Forelimb muscle (tissue), 1 donor: ENCODE measurements around the gene UNC5A. TPM values are rescaled to one million over a fixed set of nuclear protein-coding genes. Genes with fewer than 3 reads are reported as not detected.

Experiments
- DNase-seq: peaks from one replicate; pipeline ENCODE4 v3.0.0-alpha.2; 2013; ENCODE audit warnings: low read depth
- polyA plus RNA-seq: library from polyadenylated mRNA; unstranded; fragments of 120-200 nt; gene quantifications from one replicate; pipeline ENCODE4 v1.2.1, GENCODE V29; 2013; ENCODE audit not compliant: insufficient read length

Gene UNC5A
- polyA plus RNA-seq, 1 donor: 1.7 TPM

DNA sequence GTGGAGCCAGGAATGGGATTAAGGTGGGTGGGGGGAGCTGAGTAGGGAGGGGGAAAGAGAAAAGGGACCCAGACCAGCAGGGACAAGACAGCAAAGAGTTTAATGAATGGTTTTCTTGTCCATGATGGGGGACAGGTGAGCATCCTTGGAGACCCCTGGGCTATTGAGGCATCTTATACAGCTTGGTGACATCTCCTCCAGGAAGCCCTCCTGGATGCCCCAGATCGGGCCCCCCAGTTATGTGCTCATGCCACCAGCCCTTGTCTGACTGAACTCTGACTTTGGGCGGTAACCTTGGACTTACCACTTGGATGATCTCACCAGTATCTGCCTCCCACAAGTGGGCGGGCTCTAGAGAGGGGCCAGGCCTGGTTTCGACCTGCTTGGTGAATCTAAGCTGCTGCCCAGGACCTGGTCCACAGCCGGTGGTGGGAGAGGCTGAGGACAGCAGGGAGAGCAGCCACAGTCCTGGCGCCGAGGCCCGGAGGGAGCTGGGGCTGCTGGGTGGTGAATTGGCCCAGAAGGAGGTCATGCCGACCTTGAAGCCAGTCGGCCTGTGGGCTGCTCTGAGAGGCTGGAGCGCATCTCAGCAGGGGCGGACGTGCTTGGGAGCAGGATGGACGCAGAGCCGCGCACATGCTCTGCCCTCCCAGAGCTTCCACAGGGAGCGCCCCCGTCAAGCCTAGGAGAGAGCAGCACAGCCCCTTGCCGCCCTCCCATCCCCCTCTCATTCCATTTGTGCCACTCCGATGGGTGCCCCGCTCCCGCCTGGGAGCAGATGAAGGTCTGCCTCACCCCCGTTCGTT is 36.2 kb downstream of the UNC5A start:
- DNase-seq: no peak

DNA sequence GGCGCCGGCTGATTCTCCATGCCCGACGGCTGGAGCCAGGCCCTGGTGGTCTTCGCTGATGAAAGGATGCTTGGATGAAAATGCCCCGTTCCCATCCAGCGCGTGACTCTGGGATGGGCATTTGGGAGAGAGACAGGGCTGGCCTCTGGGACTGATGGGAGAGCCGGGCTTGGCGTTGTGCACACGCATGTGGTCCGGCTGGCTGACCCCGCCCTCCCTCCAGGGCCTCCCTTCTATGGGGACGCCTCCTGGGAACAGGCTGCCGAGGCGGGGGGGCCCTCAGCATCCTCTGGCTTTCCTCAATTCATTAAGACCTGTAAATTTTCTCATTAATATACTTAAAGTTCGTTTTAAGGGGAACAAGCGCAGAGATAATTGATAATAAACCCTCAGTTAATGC is 36.8 kb downstream of the UNC5A start:
- DNase-seq: no peak

DNA sequence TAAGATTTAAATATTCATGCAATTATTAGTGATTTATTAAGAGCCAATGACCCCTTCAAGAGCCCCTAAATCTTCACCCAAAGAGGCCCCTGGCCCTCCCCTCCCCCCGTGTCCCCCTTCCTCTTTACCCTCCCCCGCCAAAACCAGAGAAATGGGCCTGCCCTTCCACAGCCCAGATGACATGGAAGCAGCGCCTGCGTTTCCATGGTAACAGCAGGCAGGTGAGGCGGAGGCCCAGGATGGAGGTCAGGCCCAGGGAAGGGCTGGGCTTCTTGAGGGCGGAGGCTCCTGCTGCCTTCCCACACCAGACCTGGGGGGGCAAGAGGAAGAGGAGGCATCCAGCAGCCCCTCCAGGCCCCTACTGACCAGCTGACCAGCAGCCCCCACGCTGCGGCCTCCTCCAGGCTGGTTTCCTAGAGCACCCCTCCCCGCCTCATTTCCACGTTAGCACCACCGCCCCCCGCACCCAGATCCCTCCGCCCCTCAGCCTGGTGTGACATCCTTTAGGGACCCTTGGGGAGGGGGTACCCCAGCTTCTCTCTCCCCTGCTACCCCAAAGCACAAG is 37.4 kb downstream of the UNC5A start:
- no peak for DNase-seq

DNA sequence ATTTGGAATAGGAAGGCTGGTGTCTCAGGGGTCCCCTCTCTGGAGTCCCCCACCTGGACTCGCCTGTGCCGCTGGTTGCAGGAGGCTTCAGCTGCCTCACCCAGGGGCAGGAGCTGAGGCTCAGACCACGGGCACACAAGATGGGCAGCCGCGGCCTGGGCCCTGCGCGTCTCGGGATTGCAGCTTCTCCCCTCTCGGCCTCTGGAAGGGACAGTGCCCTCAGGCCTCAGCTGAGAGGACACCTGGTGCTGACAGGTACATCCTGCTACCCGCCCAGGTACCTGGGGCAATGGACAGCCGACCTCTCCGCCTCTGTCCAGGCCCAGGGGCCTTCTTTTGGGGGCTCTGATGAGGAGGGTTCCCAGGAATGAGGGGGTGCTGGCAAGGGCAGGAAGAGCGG is 38.3 kb downstream of the UNC5A start:
- DNase-seq: no peak

DNA sequence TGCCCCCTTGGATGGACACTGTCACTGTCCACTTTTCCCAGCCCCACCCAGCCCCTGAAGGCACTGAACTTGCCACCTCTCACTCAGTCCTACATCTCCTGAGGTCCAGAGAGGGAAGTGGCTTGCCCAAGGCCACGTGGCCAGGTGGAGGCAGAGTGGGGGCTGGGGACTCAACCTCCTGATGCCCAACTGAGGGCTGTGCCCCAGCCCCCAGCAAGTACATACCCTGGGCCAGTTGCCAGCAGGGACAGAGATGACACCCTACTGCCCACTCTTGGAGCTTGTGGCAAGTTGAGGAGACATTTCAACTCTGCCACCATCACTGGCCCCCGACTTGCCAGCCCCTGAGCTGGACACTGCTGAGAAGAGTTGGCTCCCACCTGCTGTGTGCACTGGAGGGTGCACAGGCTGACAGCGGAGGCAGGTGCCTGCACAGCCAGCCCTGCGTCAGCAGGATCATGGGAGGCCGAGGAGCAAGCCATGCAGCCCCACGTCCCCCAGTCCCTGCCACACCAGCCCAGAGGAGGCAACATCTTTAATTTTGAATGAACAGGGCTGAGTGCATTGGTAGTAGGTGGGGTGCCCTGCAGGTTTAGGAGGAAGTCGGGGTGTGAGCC is 39.4 kb downstream of the UNC5A start:
- no peak for DNase-seq

DNA sequence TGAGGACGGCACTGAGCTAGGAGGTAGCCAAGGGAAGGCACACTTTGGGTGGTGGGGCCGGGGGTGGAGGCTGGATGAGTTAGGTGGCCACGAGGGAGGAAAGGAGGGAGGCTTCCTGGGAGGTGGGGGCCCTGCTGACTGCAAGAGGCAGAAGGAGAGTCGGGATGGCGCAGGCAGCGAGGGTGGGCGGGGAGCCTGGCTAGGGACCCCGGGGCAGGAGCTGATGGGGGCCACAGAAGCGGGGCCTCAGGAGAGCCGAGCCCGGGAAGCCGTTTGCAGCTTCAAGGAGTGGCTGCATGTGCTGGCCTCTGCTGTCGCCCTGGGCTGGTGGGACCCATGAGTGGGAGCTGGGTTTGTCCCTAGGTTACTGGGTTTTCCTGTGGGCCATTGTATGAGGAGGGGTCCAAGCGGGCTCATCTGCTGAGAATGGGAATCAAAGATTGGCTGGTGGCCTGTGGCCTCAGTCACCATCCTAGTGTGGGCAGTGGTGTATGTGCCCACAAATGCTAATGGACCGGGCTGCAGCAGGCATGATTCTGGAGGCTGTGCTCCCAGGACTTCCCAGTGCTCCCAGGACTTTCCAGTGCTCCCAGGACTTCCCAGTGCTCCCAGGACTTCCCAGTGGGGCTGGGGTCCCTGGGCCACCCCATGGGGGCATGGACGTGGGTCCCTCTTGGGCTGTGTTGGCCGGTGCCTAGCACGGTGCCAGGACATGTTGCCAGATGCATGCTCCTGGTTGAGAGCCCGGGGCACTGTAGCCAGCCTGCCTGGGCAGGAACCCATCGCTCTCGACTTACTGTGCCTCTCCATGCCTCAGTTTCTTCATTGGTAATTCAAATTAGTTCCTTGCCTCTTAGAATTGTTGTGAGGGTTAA is 40.2 kb downstream of the UNC5A start:
- no peak for DNase-seq

DNA sequence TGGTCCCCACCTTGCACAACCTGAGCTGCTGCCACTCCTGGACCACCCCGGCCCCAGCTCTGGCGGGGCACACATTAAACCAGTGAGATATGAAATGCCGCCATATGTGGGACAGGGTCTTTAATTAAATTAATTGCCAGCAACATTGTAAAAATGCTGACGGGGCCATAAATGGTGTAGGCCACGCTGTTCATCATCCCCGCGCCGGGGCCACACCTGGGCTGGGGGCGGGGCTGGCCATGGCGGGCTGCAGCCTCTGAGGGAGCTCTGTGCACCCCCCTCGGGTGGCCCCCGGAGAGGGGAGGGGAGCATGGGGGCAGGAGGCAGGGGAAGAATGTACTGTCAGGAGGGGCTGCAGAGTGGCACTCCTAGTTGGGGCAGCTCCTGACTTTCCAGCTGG is 41.0 kb downstream of the UNC5A start:
- DNase-seq: no peak

DNA sequence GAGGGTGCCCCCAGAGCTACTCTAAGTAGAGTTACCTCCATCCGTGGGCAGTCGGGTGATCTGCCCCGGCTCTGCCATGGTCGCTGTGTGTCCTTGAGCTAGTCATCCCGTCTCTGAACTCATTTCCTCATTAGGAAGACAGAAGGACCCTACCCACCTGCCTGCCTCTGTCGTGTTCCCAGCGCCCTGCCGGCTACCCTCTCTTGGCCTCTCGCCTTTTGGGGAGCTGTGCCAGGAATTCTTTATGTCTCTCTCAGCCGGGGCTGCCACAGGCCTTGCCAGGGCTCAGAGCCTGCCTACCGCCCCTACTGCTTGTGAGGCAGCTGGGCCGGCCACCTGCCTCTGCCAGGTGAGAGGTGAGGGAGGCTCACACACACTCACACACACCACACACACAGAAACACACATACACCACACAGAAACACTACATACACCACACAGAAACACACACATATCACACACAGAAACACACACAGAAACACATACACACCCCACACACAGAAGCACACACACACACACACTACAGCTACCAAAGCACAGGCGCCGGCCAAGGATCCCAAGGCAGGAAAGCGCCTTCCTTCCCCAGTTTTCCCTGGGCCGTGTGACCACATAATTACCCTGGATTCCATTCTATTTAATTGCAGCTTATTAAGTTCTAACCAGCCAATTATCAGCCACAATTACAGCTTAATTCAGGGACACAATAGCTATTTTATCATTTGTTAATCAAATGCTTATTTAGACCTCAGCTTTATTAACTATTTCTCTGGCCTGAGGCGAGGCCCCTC is 41.7 kb downstream of the UNC5A start:
- DNase-seq: no peak

DNA sequence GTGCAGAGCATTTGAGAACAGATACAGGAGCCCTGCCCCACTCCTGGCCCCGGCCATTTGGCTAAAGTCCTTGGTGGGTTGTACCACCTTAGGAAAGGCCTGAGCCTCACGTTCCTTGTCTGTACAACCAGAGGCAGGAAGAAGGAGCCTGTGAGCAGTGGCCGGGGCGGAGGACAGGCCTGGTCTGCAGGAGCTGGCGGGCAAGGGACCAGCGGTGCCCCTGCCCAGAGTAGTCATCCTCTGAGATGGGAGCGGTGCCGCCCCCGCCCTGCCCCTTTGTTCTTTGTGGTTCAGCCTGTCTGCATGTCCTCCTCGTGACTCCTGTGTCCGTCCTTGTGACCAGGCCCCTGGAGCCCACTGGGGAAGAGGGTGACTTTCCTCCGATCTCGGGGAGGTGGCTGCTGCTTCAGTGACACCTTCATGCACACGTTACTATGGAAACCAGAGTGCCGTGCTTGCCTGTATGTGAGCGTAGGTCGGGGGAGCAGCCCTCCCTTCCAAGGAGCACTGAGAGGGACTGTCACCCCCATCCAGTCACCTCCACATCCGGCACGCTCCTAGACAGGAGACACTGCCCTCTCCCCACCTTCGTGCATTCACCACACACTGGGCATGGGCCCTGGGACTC is 42.9 kb downstream of the UNC5A start:
- DNase-seq: no peak

DNA sequence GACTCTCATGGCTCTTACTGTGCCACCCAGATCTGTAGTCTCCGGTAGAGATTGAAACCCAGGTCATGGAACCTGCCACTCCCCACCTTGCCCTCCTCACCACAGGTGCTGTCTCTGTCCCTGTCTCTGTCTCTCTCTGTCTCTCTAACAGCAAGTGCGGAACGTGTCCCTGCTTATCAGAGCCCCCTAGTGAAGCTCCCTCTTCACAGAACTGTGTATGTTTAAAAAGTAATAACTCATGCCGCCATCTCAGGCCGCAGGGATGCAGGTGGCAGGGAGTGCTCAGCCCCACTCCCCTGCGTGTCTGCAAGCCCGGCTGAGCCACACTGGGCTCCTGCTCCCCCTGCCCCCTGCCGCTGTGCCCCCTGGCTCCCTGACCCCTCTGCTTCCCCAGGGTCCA is 43.8 kb downstream of the UNC5A start:
- DNase-seq: no peak

DNA sequence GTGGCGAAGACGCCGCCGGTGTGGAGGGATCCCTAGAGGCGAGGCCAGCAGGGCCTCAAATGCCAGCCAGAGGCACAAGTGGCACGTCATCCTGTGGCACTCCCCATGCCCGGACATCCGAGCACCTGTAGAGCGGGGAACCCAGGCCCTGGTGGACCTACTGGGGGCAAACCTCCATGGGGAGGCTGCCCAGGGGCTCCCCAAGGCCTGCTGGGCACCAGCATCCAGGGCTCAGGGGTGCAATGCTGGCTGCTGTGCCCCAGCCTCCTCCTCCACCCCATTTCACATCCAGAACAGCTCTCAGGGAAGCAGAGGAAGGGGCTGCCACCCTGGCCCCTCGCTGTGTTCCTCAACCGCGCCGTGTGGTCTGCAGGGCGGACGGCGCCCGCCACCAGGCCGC is 45.2 kb downstream of the UNC5A start:
- DNase-seq: no peak

DNA sequence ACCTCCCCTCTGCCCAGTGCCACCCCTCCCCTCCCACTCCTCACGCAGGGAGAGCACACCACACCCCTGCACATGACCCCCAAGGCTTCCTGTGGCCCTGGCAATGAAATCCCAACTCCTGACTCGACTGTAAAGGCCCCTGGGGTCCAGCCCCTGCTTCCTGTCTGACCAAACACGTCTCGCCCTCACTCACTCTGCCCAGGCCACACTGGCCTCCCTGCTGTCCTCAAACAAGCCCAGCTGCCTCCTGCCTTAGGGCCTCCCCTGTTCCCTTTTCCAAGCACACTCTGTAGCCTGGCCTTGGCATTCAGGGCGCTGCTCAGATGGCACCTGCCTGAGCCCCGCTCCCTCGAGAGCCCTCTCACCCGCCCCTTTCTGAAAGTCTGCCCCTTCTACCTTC is 46.4 kb downstream of the UNC5A start:
- no peak for DNase-seq

DNA sequence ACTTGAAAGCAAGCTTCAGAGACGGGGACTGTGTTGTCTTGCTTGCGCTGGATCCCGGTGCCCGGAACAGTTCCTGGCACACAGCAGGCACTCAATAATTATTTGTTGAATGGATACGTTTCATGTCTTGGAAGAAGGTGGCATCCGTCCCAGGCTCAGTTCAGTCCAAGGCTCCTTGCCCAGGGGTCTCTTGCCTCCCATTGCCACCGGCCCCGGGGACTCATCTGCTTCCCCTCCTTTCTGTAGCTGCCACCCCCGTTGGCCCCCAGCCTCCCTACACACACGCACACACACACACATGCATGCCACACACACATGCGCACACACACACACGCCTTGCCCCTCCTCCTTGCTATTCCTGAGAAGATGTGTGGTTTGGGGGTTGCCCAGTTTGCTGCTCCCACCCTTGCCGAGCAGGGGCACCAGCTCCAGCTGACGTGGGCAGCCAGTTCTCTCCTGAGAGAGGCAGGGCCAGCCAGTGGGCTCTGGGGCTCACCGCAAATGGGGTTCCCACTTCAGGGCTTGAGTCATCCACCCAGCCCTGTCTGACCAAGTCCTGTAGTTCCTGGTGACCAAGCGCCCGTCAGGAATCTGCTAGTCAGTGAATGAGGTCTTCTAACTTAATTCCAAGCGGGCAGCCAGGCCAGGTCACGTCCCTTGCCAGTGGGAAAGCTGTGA is 47.0 kb downstream of the UNC5A start:
- no peak for DNase-seq

DNA sequence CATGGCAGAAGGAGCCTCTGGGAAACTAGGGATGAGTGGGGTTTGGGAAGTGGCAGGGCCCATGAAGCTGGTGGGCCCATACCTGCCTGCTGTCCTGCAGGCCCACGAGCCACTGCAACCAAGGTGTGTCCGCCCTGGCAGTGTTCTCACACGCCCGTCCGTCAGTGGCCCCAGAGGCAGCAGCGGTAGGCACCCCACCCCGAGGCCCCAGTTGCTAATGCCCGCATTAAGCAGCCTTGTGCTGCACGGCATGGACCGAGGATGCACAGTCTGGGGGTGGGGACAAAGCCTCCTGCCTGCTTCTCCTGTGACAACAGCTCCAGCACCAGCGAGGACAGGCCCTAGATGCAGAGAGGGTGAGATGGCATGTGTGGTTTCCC is 47.5 kb downstream of the UNC5A start:
- no peak for DNase-seq

DNA sequence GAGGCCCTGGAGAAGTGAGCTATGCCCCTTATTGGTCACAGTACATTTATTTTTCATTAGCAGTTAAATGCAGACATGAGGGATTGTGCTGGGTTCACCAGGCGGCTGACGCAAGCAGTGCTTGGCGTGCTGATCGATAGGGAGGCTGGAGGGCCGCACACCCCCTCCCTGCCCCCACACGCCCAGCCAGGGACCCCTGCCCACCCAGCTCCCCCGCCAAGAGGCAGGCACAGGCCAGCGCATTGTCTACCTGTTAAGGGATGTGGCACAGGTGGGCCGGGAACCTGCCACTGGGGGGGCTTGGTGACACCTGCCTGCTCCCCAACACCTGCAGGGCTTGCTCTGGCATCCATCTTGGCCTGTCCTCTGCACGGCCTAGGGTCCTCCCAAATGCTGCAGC is 49.6 kb downstream of the UNC5A start:
- no peak for DNase-seq

DNA sequence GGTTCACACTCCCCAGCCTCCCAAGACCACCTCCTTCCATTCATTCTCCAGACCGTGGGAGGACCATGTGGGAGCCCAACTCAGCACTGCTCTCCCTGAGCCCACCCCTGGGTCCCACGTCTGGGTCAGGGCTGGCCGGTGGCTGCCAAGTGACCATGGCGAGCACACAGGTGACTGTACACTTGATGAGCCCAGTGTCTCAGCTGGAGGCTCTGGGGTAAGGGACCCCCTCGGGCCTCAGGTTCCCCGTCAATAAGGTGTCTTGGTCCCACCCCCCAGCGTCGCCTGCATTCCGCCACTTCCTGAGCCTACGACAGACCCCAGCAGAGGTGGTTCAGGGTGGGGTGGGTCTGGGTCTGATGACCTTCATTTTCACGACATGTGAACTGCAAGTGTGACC is 50.0 kb downstream of the UNC5A start:
- no peak for DNase-seq

DNA sequence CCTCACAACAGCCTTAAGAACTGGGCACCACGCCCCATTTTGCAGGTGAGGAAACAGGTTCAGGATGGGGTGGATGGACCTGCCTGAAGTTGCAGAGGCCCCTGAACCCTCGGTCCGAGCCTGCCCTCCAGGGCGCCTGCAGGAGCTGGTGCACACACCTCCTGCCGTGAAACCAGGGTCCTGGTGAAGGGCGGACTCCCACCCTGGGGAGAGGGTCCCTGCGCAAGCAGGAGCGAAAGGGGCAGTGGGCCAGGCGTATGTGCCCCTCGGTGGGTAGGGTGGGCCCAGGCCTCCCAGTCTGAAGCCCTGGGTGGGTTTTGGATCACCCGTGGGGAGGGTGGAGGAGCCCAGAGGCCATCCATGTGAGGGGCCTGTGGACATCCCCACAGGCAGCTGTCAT is 50.9 kb downstream of the UNC5A start:
- no peak for DNase-seq

DNA sequence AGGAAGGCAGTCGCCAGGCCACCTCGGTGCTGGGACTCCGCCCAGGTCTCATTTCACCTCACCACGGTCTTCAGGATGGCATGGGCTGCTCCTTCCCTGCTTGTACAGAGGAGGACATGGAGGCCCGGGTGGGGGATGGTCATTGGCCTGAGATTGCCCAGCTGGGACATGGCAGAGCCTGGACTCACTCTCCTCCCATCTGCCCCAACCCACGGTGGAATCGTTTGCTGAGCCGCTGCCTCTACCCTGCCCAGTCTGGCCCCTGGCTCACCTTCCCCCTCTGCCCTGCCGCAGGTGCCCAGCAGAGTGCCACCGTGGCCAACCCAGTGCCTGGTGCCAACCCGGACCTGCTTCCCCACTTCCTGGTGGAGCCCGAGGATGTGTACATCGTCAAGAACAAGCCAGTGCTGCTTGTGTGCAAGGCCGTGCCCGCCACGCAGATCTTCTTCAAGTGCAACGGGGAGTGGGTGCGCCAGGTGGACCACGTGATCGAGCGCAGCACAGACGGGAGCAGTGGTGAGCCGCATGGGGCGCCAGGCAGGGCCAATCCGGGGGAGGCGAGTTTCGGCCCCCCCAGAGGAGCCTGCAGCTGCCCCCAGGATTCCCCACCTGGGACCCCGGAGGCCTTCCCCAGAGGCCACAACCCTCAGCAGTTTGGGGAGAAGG is 52.1 kb downstream of the UNC5A start:
- no peak for DNase-seq

DNA sequence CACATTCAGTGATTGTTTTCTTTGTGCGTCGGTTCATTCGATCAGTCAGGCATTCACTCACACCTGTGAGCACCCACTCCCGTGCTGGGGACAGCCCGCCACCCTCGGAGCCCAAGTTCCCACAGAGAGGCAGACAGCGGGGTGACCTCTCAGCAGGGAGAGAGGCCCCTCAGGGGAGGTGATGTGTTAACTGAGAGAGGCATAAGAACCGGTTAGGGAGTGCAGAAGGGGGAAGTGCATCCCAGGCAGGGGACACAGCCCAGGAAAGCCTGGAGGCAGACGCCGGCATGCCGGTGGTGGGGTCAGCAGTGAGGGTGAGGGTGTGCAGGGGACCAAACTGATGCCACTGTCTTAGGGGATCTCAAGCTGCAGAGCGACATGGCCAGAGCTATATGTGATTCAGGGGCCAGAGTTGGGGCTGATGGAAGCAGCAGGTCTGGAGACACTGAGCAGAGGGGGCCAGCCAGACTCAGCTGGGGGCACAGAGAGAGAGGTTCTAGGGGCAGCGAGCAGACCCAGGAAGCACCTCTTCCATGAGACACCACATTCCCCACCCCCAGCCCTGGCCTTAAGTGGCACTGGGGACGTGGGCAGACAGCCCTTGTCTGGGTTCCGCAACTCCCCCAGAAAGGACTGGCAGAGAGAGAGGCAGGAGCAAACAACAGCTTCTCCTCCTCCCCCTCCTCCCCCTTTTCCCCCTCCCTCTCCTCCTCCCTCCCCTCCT is 52.8 kb downstream of the UNC5A start:
- DNase-seq: no peak
